WTC11 (cell line): Measurements from ENCODE around the gene ARHGEF25. TPM values are rescaled to one million over a fixed set of nuclear protein-coding genes. Genes with fewer than 3 reads are reported as not detected.

Experiments used
- ATAC-seq: fragments of 200-7000 bp; cut with Tn5 transposase; 2 replicates; pipeline ENCODE4 v1.10.0; 2021; ENCODE audit warnings: mild to moderate bottlenecking, moderate library complexity
- CTCF ChIA-PET: fragments of 300-600 bp; sonication (Branson Sonifier 250); formaldehyde crosslinking; loops from one replicate; lab custom pipeline; 2021; ENCODE audit warnings: antibody characterized with exemption; lab: Charles Lee
- POLR2A ChIA-PET: fragments of 350-600 bp; sonication (Branson Sonifier 250); formaldehyde crosslinking; loops from one replicate; lab custom pipeline; 2021; ENCODE audit warnings: antibody characterized with exemption; lab: Charles Lee
- DNase-seq: peaks from one replicate; pipeline ENCODE4 v3.0.0; 2021; ENCODE audit warnings: low spot score
- H3K27ac Mint-ChIP-seq: 2 replicates; pipeline ENCODE4 v1.8.0; 2021; ENCODE audit warnings: mixed read lengths
- H3K27me3 Mint-ChIP-seq: 2 replicates; pipeline ENCODE4 v1.8.0; 2021; ENCODE audit warnings: low read depth, mild to moderate bottlenecking, moderate library complexity, mixed read lengths
- H3K36me3 Mint-ChIP-seq: 2 replicates; pipeline ENCODE4 v1.8.0; 2021; ENCODE audit warnings: mixed read lengths
- H3K4me1 Mint-ChIP-seq: 2 replicates; pipeline ENCODE4 v1.8.0; 2022; ENCODE audit warnings: mixed read lengths
- H3K4me3 Mint-ChIP-seq: 2 replicates; pipeline ENCODE4 v1.8.0; 2021; ENCODE audit warnings: mild to moderate bottlenecking, moderate library complexity, mixed read lengths
- H3K9me3 Mint-ChIP-seq: 2 replicates; pipeline ENCODE4 v1.8.0; 2021; ENCODE audit warnings: mixed read lengths
- CREB1 ChIP-seq: sonication (generic); formaldehyde crosslinking; IDR thresholded peaks from 2 replicates; pipeline ENCODE4 v1.8.0; 2023; ENCODE audit warnings: mild to moderate bottlenecking, missing genetic modification reagents
- FOXP1 ChIP-seq: sonication (generic); formaldehyde crosslinking; IDR thresholded peaks from 2 replicates; pipeline ENCODE4 v1.8.0; 2022; ENCODE audit warnings: missing genetic modification reagents, mild to moderate bottlenecking, moderate library complexity, borderline replicate concordance
- GABPB1 ChIP-seq: sonication (generic); formaldehyde crosslinking; IDR thresholded peaks from 2 replicates; pipeline ENCODE4 v1.8.1; 2023; ENCODE audit warnings: mild to moderate bottlenecking, missing genetic modification reagents
- HMGA2 ChIP-seq: fragments of 250-450 bp; sonication (Bioruptor Pico); IDR thresholded peaks from 2 replicates; pipeline ENCODE4 v1.4.0; 2021; ENCODE audit warnings: mild to moderate bottlenecking, moderate library complexity
- IRF2 ChIP-seq: sonication (generic); formaldehyde crosslinking; IDR thresholded peaks from 2 replicates; pipeline ENCODE4 v1.8.0; 2022; ENCODE audit warnings: low read depth, missing genetic modification reagents, borderline replicate concordance
- JUN ChIP-seq: sonication (generic); formaldehyde crosslinking; IDR thresholded peaks from 2 replicates; pipeline ENCODE4 v1.8.0; 2023; ENCODE audit warnings: mild to moderate bottlenecking, missing genetic modification reagents
- MYBL2 ChIP-seq: sonication (generic); formaldehyde crosslinking; IDR thresholded peaks from 2 replicates; pipeline ENCODE4 v1.8.1; 2023; ENCODE audit warnings: mild to moderate bottlenecking, moderate library complexity, missing genetic modification reagents
- NR1H2 ChIP-seq: sonication (generic); formaldehyde crosslinking; IDR thresholded peaks from 2 replicates; pipeline ENCODE4 v1.9.0; 2021; ENCODE audit warnings: mild to moderate bottlenecking, moderate library complexity, missing genetic modification reagents
- SP1 ChIP-seq: sonication (generic); formaldehyde crosslinking; conservative IDR thresholded peaks from 2 replicates; pipeline ENCODE4 v1.8.1; 2022; ENCODE audit warnings: missing genetic modification reagents
- total RNA-seq: library from RNA; stranded (reverse); gene quantifications from 3 replicates; pipeline ENCODE4 v1.2.3, GENCODE V29; 2021
- TF ChIP-seq, protein P1 (sequence below): fragments of 250-450 bp; sonication (Bioruptor Pico); IDR thresholded peaks from 2 replicates; pipeline ENCODE4 v1.9.0; 2021; ENCODE audit warnings: mild to moderate bottlenecking
- TF ChIP-seq, protein P2 (sequence below): sonication (generic); formaldehyde crosslinking; IDR thresholded peaks from 2 replicates; pipeline ENCODE4 v1.8.1; 2023; ENCODE audit warnings: mild to moderate bottlenecking, moderate library complexity, missing genetic modification reagents
- TF ChIP-seq, protein P3 (sequence below): sonication (generic); formaldehyde crosslinking; IDR thresholded peaks from 2 replicates; pipeline ENCODE4 v1.8.0; 2022; ENCODE audit warnings: missing genetic modification reagents
- TF ChIP-seq, protein P4 (sequence below): sonication (generic); formaldehyde crosslinking; IDR thresholded peaks from 2 replicates; pipeline ENCODE4 v1.8.0; 2022; ENCODE audit warnings: mild to moderate bottlenecking, missing genetic modification reagents
- TF ChIP-seq, protein P5 (sequence below): sonication (generic); formaldehyde crosslinking; IDR thresholded peaks from 2 replicates; pipeline ENCODE4 v1.8.1; 2022; ENCODE audit warnings: mild to moderate bottlenecking, moderate library complexity, missing genetic modification reagents
- TF ChIP-seq, protein P6 (sequence below): sonication (generic); formaldehyde crosslinking; IDR thresholded peaks from 2 replicates; pipeline ENCODE4 v1.8.0; 2023; ENCODE audit warnings: mild to moderate bottlenecking, missing genetic modification reagents
- TF ChIP-seq, protein P7 (sequence below): sonication (generic); formaldehyde crosslinking; IDR thresholded peaks from 2 replicates; pipeline ENCODE4 v1.8.1; 2023; ENCODE audit warnings: mild to moderate bottlenecking, missing genetic modification reagents
- TF ChIP-seq, protein P8 (sequence below): sonication (generic); formaldehyde crosslinking; IDR thresholded peaks from 2 replicates; pipeline ENCODE4 v1.8.1; 2023; ENCODE audit warnings: mild to moderate bottlenecking, missing genetic modification reagents, moderate library complexity
- TF ChIP-seq, protein P9 (sequence below): fragments of 200-600 bp; IDR thresholded peaks from 2 replicates; pipeline ENCODE4 v1.8.0; 2022; ENCODE audit warnings: antibody characterized with exemption

The ARHGEF25 gene
- total RNA-seq, 1 experiment from 2014 or later = 11.9 TPM

DNA sequence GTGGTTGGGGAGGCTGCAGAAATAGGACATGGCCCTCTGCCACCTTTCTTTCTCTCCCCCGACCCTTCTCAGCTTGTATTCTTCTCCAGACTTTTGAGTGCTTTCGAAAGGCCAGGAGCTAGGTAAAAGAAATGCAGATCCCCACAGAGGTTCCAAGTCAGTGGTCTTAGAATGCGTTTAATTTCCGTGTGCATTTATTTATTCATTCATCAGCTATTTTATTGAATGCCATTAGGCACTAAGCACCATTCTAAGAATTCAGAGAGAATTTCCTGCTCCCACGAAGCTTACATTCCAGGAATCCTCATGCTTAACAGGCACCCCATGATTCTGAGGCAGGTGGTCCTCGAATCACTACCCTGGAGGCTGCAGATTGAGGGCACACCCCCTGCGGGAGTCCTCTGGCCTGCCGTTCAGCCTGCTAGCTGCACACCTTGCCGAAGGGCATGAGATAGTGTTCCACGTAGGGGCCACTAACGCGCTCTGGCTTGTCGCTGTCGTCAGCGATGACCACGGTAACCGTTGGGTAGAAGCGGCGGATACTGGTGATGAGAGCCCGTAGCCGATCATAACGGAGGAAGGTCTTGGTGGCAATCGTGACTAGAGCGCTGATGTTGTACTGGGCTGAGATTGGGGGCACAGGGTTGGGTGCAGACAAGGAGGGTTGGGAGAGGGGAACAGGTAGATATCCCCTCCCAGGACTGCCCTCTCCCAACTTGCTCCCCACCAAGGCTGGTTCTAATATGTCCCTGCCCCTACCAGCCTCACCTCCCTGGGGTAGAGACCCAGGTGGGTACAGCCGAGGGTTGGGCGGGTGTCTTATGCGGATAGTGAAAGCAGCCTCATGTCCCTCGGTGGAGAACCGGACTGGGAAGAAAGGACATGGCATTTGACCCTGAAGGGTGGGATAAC lies 17.3 kb downstream of the ARHGEF25 start:
- POLR2A ChIA-PET = interaction anchor here (1.1 kb wide), 1 partner anchor 9 kb away, joined by 3 read pairs; no protein-coding TSS in a partner anchor
- Mint-ChIP-seq H3K9me3 (no peaks in the 10 kb centered on the region), H3K27ac (no peak overlapping the region), H3K4me3 (peak overlapping the region; percentile 64), H3K27me3 (peaks cover 98% of the 10 kb centered on the region), H3K36me3 (no peaks in the 10 kb centered on the region), H3K4me1 (peaks cover 21% of the 10 kb centered on the region)
- ATAC-seq = no peak
- CTCF ChIA-PET = interaction anchor here (0.9 to 2.1 kb wide), 8 partner anchors 9 to 128 kb away, joined by 3 to 14 read pairs (median 8); partner anchors contain the start of gene ARHGEF25
- DNase-seq = no peak
- TF ChIP-seq JUN (no peak), GABPB1 (CRISPR knock-in tag) (no peak), IRF2 (CRISPR knock-in tag) (no peak), FOXP1 (CRISPR knock-in tag) (no peak), NR1H2 (no peak), SP1 (CRISPR knock-in tag) (no peak), MYBL2 (CRISPR knock-in tag) (no peak), HMGA2 (CRISPR knock-in tag) (no peak), CREB1 (CRISPR knock-in tag) (no peak)
- TF ChIP-seq, protein P1, sequence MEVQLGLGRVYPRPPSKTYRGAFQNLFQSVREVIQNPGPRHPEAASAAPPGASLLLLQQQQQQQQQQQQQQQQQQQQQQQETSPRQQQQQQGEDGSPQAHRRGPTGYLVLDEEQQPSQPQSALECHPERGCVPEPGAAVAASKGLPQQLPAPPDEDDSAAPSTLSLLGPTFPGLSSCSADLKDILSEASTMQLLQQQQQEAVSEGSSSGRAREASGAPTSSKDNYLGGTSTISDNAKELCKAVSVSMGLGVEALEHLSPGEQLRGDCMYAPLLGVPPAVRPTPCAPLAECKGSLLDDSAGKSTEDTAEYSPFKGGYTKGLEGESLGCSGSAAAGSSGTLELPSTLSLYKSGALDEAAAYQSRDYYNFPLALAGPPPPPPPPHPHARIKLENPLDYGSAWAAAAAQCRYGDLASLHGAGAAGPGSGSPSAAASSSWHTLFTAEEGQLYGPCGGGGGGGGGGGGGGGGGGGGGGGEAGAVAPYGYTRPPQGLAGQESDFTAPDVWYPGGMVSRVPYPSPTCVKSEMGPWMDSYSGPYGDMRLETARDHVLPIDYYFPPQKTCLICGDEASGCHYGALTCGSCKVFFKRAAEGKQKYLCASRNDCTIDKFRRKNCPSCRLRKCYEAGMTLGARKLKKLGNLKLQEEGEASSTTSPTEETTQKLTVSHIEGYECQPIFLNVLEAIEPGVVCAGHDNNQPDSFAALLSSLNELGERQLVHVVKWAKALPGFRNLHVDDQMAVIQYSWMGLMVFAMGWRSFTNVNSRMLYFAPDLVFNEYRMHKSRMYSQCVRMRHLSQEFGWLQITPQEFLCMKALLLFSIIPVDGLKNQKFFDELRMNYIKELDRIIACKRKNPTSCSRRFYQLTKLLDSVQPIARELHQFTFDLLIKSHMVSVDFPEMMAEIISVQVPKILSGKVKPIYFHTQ (CRISPR knock-in tag) = no peak
- TF ChIP-seq, protein P2, sequence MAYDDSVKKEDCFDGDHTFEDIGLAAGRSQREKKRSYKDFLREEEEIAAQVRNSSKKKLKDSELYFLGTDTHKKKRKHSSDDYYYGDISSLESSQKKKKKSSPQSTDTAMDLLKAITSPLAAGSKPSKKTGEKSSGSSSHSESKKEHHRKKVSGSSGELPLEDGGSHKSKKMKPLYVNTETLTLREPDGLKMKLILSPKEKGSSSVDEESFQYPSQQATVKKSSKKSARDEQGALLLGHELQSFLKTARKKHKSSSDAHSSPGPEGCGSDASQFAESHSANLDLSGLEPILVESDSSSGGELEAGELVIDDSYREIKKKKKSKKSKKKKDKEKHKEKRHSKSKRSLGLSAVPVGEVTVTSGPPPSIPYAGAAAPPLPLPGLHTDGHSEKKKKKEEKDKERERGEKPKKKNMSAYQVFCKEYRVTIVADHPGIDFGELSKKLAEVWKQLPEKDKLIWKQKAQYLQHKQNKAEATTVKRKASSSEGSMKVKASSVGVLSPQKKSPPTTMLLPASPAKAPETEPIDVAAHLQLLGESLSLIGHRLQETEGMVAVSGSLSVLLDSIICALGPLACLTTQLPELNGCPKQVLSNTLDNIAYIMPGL (CRISPR knock-in tag) = no peak
- TF ChIP-seq, protein P3, sequence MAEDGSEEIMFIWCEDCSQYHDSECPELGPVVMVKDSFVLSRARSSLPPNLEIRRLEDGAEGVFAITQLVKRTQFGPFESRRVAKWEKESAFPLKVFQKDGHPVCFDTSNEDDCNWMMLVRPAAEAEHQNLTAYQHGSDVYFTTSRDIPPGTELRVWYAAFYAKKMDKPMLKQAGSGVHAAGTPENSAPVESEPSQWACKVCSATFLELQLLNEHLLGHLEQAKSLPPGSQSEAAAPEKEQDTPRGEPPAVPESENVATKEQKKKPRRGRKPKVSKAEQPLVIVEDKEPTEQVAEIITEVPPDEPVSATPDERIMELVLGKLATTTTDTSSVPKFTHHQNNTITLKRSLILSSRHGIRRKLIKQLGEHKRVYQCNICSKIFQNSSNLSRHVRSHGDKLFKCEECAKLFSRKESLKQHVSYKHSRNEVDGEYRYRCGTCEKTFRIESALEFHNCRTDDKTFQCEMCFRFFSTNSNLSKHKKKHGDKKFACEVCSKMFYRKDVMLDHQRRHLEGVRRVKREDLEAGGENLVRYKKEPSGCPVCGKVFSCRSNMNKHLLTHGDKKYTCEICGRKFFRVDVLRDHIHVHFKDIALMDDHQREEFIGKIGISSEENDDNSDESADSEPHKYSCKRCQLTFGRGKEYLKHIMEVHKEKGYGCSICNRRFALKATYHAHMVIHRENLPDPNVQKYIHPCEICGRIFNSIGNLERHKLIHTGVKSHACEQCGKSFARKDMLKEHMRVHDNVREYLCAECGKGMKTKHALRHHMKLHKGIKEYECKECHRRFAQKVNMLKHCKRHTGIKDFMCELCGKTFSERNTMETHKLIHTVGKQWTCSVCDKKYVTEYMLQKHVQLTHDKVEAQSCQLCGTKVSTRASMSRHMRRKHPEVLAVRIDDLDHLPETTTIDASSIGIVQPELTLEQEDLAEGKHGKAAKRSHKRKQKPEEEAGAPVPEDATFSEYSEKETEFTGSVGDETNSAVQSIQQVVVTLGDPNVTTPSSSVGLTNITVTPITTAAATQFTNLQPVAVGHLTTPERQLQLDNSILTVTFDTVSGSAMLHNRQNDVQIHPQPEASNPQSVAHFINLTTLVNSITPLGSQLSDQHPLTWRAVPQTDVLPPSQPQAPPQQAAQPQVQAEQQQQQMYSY (CRISPR knock-in tag) = no peak
- TF ChIP-seq, protein P4, sequence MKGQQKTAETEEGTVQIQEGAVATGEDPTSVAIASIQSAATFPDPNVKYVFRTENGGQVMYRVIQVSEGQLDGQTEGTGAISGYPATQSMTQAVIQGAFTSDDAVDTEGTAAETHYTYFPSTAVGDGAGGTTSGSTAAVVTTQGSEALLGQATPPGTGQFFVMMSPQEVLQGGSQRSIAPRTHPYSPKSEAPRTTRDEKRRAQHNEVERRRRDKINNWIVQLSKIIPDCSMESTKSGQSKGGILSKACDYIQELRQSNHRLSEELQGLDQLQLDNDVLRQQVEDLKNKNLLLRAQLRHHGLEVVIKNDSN (CRISPR knock-in tag) = no peak
- TF ChIP-seq, protein P5, sequence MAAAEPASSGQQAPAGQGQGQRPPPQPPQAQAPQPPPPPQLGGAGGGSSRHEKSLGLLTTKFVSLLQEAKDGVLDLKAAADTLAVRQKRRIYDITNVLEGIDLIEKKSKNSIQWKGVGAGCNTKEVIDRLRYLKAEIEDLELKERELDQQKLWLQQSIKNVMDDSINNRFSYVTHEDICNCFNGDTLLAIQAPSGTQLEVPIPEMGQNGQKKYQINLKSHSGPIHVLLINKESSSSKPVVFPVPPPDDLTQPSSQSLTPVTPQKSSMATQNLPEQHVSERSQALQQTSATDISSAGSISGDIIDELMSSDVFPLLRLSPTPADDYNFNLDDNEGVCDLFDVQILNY = no peak
- TF ChIP-seq, protein P6, sequence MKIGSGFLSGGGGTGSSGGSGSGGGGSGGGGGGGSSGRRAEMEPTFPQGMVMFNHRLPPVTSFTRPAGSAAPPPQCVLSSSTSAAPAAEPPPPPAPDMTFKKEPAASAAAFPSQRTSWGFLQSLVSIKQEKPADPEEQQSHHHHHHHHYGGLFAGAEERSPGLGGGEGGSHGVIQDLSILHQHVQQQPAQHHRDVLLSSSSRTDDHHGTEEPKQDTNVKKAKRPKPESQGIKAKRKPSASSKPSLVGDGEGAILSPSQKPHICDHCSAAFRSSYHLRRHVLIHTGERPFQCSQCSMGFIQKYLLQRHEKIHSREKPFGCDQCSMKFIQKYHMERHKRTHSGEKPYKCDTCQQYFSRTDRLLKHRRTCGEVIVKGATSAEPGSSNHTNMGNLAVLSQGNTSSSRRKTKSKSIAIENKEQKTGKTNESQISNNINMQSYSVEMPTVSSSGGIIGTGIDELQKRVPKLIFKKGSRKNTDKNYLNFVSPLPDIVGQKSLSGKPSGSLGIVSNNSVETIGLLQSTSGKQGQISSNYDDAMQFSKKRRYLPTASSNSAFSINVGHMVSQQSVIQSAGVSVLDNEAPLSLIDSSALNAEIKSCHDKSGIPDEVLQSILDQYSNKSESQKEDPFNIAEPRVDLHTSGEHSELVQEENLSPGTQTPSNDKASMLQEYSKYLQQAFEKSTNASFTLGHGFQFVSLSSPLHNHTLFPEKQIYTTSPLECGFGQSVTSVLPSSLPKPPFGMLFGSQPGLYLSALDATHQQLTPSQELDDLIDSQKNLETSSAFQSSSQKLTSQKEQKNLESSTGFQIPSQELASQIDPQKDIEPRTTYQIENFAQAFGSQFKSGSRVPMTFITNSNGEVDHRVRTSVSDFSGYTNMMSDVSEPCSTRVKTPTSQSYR = no peak
- TF ChIP-seq, protein P7, sequence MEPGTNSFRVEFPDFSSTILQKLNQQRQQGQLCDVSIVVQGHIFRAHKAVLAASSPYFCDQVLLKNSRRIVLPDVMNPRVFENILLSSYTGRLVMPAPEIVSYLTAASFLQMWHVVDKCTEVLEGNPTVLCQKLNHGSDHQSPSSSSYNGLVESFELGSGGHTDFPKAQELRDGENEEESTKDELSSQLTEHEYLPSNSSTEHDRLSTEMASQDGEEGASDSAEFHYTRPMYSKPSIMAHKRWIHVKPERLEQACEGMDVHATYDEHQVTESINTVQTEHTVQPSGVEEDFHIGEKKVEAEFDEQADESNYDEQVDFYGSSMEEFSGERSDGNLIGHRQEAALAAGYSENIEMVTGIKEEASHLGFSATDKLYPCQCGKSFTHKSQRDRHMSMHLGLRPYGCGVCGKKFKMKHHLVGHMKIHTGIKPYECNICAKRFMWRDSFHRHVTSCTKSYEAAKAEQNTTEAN = no peak
- TF ChIP-seq, protein P8, sequence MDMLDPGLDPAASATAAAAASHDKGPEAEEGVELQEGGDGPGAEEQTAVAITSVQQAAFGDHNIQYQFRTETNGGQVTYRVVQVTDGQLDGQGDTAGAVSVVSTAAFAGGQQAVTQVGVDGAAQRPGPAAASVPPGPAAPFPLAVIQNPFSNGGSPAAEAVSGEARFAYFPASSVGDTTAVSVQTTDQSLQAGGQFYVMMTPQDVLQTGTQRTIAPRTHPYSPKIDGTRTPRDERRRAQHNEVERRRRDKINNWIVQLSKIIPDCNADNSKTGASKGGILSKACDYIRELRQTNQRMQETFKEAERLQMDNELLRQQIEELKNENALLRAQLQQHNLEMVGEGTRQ (CRISPR knock-in tag) = no peak
- TF ChIP-seq, protein P9, sequence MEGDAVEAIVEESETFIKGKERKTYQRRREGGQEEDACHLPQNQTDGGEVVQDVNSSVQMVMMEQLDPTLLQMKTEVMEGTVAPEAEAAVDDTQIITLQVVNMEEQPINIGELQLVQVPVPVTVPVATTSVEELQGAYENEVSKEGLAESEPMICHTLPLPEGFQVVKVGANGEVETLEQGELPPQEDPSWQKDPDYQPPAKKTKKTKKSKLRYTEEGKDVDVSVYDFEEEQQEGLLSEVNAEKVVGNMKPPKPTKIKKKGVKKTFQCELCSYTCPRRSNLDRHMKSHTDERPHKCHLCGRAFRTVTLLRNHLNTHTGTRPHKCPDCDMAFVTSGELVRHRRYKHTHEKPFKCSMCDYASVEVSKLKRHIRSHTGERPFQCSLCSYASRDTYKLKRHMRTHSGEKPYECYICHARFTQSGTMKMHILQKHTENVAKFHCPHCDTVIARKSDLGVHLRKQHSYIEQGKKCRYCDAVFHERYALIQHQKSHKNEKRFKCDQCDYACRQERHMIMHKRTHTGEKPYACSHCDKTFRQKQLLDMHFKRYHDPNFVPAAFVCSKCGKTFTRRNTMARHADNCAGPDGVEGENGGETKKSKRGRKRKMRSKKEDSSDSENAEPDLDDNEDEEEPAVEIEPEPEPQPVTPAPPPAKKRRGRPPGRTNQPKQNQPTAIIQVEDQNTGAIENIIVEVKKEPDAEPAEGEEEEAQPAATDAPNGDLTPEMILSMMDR = no peak
